Measurements from ENCODE around the gene AFP. TPM values are rescaled to one million over a fixed set of nuclear protein-coding genes. Genes with fewer than 3 reads are reported as not detected.
"Not testable (repeated sequence)": the region's sequence is repeated elsewhere in the genome, so short reads cannot be mapped to it uniquely, and the experiment has no call there.

The AFP gene
- not detected in 2 replicates for total RNA-seq (2014; rRNA removed; shearing (Covaris generic))
- not detected in 2 replicates for polyA plus RNA-seq (2015; cell fraction: cytosol; rRNA removed)
- not detected in 2 replicates for polyA plus RNA-seq (2015; cell fraction: nucleus; rRNA removed)

GRCh38 chr4:73435984-73436383, at the start of gene AFP:
AFP (plus strand) TSS chr4:73436221; CDS start chr4:73436263, 42 bp downstream.
- no peak for DNase-seq (ENCODE audit: low read depth, low spot score)
- in situ Hi-C loops (cut with HindIII; ENCODE audit: low pct_unique_long_range_greater_than_20kb, low sequenced_read_pairs): no loop called here

GRCh38 chr4:73387552-73387951, 48.5 kb upstream of the AFP start:
- DNase-seq (ENCODE audit: low read depth, low spot score): no peak
- in situ Hi-C loops (cut with HindIII; ENCODE audit: low pct_unique_long_range_greater_than_20kb, low sequenced_read_pairs): no loop called here

GRCh38 chr4:73388887-73389286, 47.1 kb upstream of the AFP start:
- DNase-seq (ENCODE audit: low read depth, low spot score): no peak
- in situ Hi-C loops (cut with HindIII; ENCODE audit: low pct_unique_long_range_greater_than_20kb, low sequenced_read_pairs): no loop called here

- in situ Hi-C loops (cut with HindIII; ENCODE audit: low pct_unique_long_range_greater_than_20kb, low sequenced_read_pairs); DNase-seq (ENCODE audit: low read depth, low spot score): not testable (repeated sequence)
Measured at GRCh38 chr4:73389663-73390062, 46.4 kb upstream of the AFP start.

GRCh38 chr4:73391774-73392173, 44.2 kb upstream of the AFP start:
- in situ Hi-C loops (cut with HindIII; ENCODE audit: low pct_unique_long_range_greater_than_20kb, low sequenced_read_pairs): no loop called here
- no peak for DNase-seq (ENCODE audit: low read depth, low spot score)

- in situ Hi-C loops (cut with HindIII; ENCODE audit: low pct_unique_long_range_greater_than_20kb, low sequenced_read_pairs): no loop called here
- no peak for DNase-seq (ENCODE audit: low read depth, low spot score)
Measured at GRCh38 chr4:73392936-73393335, 43.1 kb upstream of the AFP start.

GRCh38 chr4:73396304-73396703, 39.7 kb upstream of the AFP start:
- DNase-seq (ENCODE audit: low read depth, low spot score): no peak
- in situ Hi-C loops (cut with HindIII; ENCODE audit: low pct_unique_long_range_greater_than_20kb, low sequenced_read_pairs): no loop called here

- DNase-seq (ENCODE audit: low read depth, low spot score): no peak
- in situ Hi-C loops (cut with HindIII; ENCODE audit: low pct_unique_long_range_greater_than_20kb, low sequenced_read_pairs): no loop called here
Measured at GRCh38 chr4:73396993-73397972, 38.7 kb upstream of the AFP start.

- DNase-seq (ENCODE audit: low read depth, low spot score): no peak
- in situ Hi-C loops (cut with HindIII; ENCODE audit: low pct_unique_long_range_greater_than_20kb, low sequenced_read_pairs): no loop called here
Measured at GRCh38 chr4:73401412-73401811, 34.6 kb upstream of the AFP start.

GRCh38 chr4:73404042-73404441, 32.0 kb upstream of the AFP start, which contains the start of gene ALB:
ALB (plus strand) TSS chr4:73404287; CDS start chr4:73404328, 41 bp downstream.
- DNase-seq (ENCODE audit: low read depth, low spot score): no peak
- in situ Hi-C loops (cut with HindIII; ENCODE audit: low pct_unique_long_range_greater_than_20kb, low sequenced_read_pairs): no loop called here

GRCh38 chr4:73404457-73404856, 31.6 kb upstream of the AFP start:
- in situ Hi-C loops (cut with HindIII; ENCODE audit: low pct_unique_long_range_greater_than_20kb, low sequenced_read_pairs): no loop called here
- DNase-seq (ENCODE audit: low read depth, low spot score): no peak

GRCh38 chr4:73405138-73405537, 30.9 kb upstream of the AFP start:
- no peak for DNase-seq (ENCODE audit: low read depth, low spot score)
- in situ Hi-C loops (cut with HindIII; ENCODE audit: low pct_unique_long_range_greater_than_20kb, low sequenced_read_pairs): no loop called here

- DNase-seq (ENCODE audit: low read depth, low spot score): no peak
- in situ Hi-C loops (cut with HindIII; ENCODE audit: low pct_unique_long_range_greater_than_20kb, low sequenced_read_pairs): no loop called here
Measured at GRCh38 chr4:73406548-73406875, 29.5 kb upstream of the AFP start.

- in situ Hi-C loops (cut with HindIII; ENCODE audit: low pct_unique_long_range_greater_than_20kb, low sequenced_read_pairs): no loop called here
- no peak for DNase-seq (ENCODE audit: low read depth, low spot score)
Measured at GRCh38 chr4:73407227-73407673, 28.8 kb upstream of the AFP start.

- no peak for DNase-seq (ENCODE audit: low read depth, low spot score)
- in situ Hi-C loops (cut with HindIII; ENCODE audit: low pct_unique_long_range_greater_than_20kb, low sequenced_read_pairs): no loop called here
Measured at GRCh38 chr4:73408181-73408867, 27.7 kb upstream of the AFP start.

- no peak for DNase-seq (ENCODE audit: low read depth, low spot score)
- in situ Hi-C loops (cut with HindIII; ENCODE audit: low pct_unique_long_range_greater_than_20kb, low sequenced_read_pairs): no loop called here
Measured at GRCh38 chr4:73409012-73409862, 26.8 kb upstream of the AFP start.

GRCh38 chr4:73409978-73410548, 26.0 kb upstream of the AFP start:
- in situ Hi-C loops (cut with HindIII; ENCODE audit: low pct_unique_long_range_greater_than_20kb, low sequenced_read_pairs): no loop called here
- no peak for DNase-seq (ENCODE audit: low read depth, low spot score)

Data from SK-MEL-5 (cell line).